ENCODE measurements around the gene PLEKHA3. TPM values are rescaled to one million over a fixed set of nuclear protein-coding genes. Genes with fewer than 3 reads are reported as not detected.
"Not testable (repeated sequence)": the region's sequence is repeated elsewhere in the genome, so short reads cannot be mapped to it uniquely, and the experiment has no call there.

Gene PLEKHA3
- total and polyA plus RNA-seq, 9 donors = 11.4 to 20.7 (median 13.6) TPM

GRCh38 chr2:178452870-178453269, 27.4 kb upstream of the PLEKHA3 start:
- Histone ChIP-seq H3K4me1 (ENCODE audit: control insufficient read depth, insufficient read depth, low read length) (peaks cover 18% of the 10 kb centered on the region), H3K36me3 (ENCODE audit: control insufficient read depth, insufficient read depth, low read length) (peaks cover 11% of the 10 kb centered on the region), H3K27ac (ENCODE audit: low read length) (no peak overlapping the region), H3K27me3 (ENCODE audit: control insufficient read depth, insufficient read depth, low read length) (no peaks in the 10 kb centered on the region), H3K9me3 (replicated peaks; ENCODE audit: control insufficient read depth, low read depth, low read length) (no peaks in the 10 kb centered on the region), H3K4me3 (ENCODE audit: low read length) (no peak overlapping the region)
- peak; percentile 14 for DNase-seq
- 80% methylated on average over 1 of the region's 5 CpGs for WGBS (ENCODE audit: insufficient coverage)

DNA sequence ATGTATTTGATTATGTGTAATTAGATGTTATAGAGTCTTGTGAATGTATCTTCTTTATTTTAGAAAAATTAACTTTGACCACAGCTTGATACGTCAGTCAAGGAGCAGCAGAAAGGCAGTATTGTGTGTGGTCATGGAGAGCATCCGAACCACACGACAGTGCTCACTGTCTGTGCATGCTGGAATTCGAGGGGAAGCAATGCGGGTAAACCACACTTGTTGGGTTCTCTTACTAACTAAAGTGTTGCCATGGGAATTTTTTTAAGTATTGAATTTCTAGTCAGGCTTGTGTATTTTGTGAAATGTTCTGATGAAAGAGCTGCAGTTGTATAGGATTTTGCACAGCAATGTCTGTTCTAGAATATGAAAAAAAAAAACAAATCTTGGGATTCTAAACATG, 24.3 kb upstream of the PLEKHA3 start:
- Histone ChIP-seq H3K27me3 (ENCODE audit: control insufficient read depth, insufficient read depth, low read length) (no peaks in the 10 kb centered on the region), H3K36me3 (ENCODE audit: control insufficient read depth, insufficient read depth, low read length) (no peaks in the 10 kb centered on the region), H3K4me3 (ENCODE audit: low read length) (no peak overlapping the region), H3K4me1 (ENCODE audit: control insufficient read depth, insufficient read depth, low read length) (peaks cover 5% of the 10 kb centered on the region), H3K9me3 (replicated peaks; ENCODE audit: control insufficient read depth, low read depth, low read length) (no peaks in the 10 kb centered on the region), H3K27ac (ENCODE audit: low read length) (no peak overlapping the region)
- no peak for DNase-seq
- 66% methylated on average over 5 of the region's 5 CpGs for WGBS (ENCODE audit: insufficient coverage)

GRCh38 chr2:178457390-178457886, 22.8 kb upstream of the PLEKHA3 start:
- Histone ChIP-seq H3K36me3 (ENCODE audit: control insufficient read depth, insufficient read depth, low read length) (no peaks in the 10 kb centered on the region), H3K9me3 (replicated peaks; ENCODE audit: control insufficient read depth, low read depth, low read length) (no peaks in the 10 kb centered on the region), H3K27me3 (ENCODE audit: control insufficient read depth, insufficient read depth, low read length) (no peaks in the 10 kb centered on the region), H3K27ac (ENCODE audit: low read length) (no peak overlapping the region), H3K4me1 (ENCODE audit: control insufficient read depth, insufficient read depth, low read length) (no peaks in the 10 kb centered on the region), H3K4me3 (ENCODE audit: low read length) (no peak overlapping the region)
- WGBS (ENCODE audit: insufficient coverage) = 86% methylated on average over 8 of the region's 11 CpGs
- no peak for DNase-seq

DNA sequence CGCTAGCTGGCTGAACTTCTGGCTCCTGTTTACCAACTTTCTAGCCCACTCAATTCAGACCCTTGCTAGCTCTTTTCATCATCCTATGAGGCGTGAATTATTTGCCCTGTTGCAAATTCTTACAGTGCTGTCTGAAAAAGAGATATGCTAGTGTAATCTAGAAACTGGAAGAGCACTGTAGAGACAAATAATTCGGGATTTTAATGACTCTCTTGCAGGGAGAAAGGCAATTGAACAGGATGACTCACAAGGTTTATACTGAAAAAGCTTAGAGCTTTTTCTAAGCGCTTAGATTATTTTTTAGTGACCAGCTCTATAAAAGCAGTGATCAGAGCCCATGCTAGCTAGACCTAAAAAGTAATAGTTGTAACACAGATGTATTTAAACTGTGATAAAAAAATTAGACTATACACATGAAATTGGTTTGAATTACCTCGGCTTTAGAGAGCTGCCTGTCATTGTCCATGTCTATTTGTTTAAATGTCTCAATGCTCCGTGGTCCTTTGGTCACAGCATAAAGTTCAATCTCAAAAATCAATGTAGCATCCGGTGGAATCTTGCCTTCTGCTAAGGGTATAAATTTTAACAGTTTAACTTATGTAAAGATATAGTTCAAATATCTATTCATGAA, 10.9 kb upstream of the PLEKHA3 start:
- WGBS (ENCODE audit: insufficient coverage) = 88% methylated on average over 2 of the region's 7 CpGs
- Histone ChIP-seq H3K4me1 (ENCODE audit: control insufficient read depth, insufficient read depth, low read length) (peaks cover 3% of the 10 kb centered on the region), H3K27ac (ENCODE audit: low read length) (no peak overlapping the region), H3K4me3 (ENCODE audit: low read length) (no peak overlapping the region), H3K9me3 (replicated peaks; ENCODE audit: control insufficient read depth, low read depth, low read length) (no peaks in the 10 kb centered on the region), H3K27me3 (ENCODE audit: control insufficient read depth, insufficient read depth, low read length) (no peaks in the 10 kb centered on the region), H3K36me3 (ENCODE audit: control insufficient read depth, insufficient read depth, low read length) (peaks cover 20% of the 10 kb centered on the region)
- DNase-seq = no peak

DNA sequence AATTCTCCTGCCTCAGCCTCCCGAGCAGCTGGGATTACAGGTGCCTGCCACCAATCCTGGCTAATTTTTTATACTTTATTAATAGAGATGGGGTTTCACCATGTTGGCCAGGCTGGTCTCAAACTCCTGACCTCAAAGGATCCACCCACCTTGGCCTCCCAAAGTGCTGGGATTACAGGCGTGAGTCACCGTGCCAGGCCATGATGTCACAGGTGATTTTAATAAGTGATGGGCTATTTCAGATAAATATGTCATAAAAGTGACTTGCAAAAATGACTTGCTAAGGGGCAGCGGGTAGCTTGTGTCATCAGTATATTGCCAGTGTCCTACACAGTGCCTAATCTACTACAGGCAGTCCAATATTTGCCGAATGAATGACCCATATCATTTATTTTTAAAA, 8.9 kb upstream of the PLEKHA3 start:
- not testable (repeated sequence) for H3K4me3 ChIP-seq (ENCODE audit: low read length); DNase-seq; H3K9me3 ChIP-seq (replicated peaks; ENCODE audit: control insufficient read depth, low read depth, low read length); H3K4me1 ChIP-seq (ENCODE audit: control insufficient read depth, insufficient read depth, low read length); H3K27ac ChIP-seq (ENCODE audit: low read length); H3K27me3 ChIP-seq (ENCODE audit: control insufficient read depth, insufficient read depth, low read length)
- H3K36me3 ChIP-seq (ENCODE audit: control insufficient read depth, insufficient read depth, low read length) = peaks cover 19% of the 10 kb centered on the region
- WGBS (ENCODE audit: insufficient coverage) = no CpG with 5 or more reads among the region's 5 CpGs

GRCh38 chr2:178473373-178473772, 6.9 kb upstream of the PLEKHA3 start:
- DNase-seq = no peak
- no peaks in the 10 kb centered on the region for H3K27me3 ChIP-seq (ENCODE audit: control insufficient read depth, insufficient read depth, low read length)
- peaks cover 8% of the 10 kb centered on the region for H3K4me1 ChIP-seq (ENCODE audit: control insufficient read depth, insufficient read depth, low read length)
- no peak overlapping the region for H3K4me3 ChIP-seq (ENCODE audit: low read length)
- WGBS (ENCODE audit: insufficient coverage) = no CpG with 5 or more reads among the region's 2 CpGs
- peaks cover 10% of the 10 kb centered on the region for H3K36me3 ChIP-seq (ENCODE audit: control insufficient read depth, insufficient read depth, low read length)
- H3K27ac ChIP-seq (ENCODE audit: low read length) = no peak overlapping the region
- no peaks in the 10 kb centered on the region for H3K9me3 ChIP-seq (replicated peaks; ENCODE audit: control insufficient read depth, low read depth, low read length)

GRCh38 chr2:178473931-178474330, 6.3 kb upstream of the PLEKHA3 start:
- Histone ChIP-seq H3K4me1 (ENCODE audit: control insufficient read depth, insufficient read depth, low read length) (peaks cover 8% of the 10 kb centered on the region), H3K27me3 (ENCODE audit: control insufficient read depth, insufficient read depth, low read length) (no peaks in the 10 kb centered on the region), H3K4me3 (ENCODE audit: low read length) (no peak overlapping the region), H3K36me3 (ENCODE audit: control insufficient read depth, insufficient read depth, low read length) (peaks cover 6% of the 10 kb centered on the region), H3K27ac (ENCODE audit: low read length) (no peak overlapping the region), H3K9me3 (replicated peaks; ENCODE audit: control insufficient read depth, low read depth, low read length) (no peaks in the 10 kb centered on the region)
- peak; percentile 45 for DNase-seq
- no CpG with 5 or more reads among the region's 4 CpGs for WGBS (ENCODE audit: insufficient coverage)

DNA sequence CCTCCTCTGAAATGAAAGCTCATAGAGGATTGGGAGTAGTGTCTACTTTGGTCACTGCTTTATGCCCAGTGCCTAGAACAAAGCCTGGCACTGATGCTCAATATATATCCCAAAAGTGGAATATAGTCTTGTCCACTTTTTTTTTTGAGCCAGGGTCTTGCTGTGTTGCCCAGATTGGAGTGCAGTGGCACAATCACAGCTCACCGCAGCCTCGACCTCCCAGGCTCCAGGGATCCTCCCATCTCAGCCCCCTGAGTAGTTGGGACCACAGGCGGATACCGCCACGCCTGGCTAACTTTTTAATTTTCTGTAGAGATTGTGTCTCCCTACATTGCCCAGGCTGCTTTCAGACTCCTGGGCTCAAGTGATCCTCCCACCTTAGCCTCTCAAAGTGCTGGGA, 5.7 kb upstream of the PLEKHA3 start:
- Histone ChIP-seq H3K4me3 (ENCODE audit: low read length) (no peak overlapping the region), H3K27me3 (ENCODE audit: control insufficient read depth, insufficient read depth, low read length) (no peaks in the 10 kb centered on the region), H3K4me1 (ENCODE audit: control insufficient read depth, insufficient read depth, low read length) (peaks cover 14% of the 10 kb centered on the region), H3K9me3 (replicated peaks; ENCODE audit: control insufficient read depth, low read depth, low read length) (no peaks in the 10 kb centered on the region), H3K36me3 (ENCODE audit: control insufficient read depth, insufficient read depth, low read length) (no peaks in the 10 kb centered on the region), H3K27ac (ENCODE audit: low read length) (no peak overlapping the region)
- DNase-seq = no peak
- no CpG with 5 or more reads among the region's 5 CpGs for WGBS (ENCODE audit: insufficient coverage)

- no peak overlapping the region for H3K4me3 ChIP-seq (ENCODE audit: low read length)
- no peak for DNase-seq
- H3K27ac ChIP-seq (ENCODE audit: low read length) = no peak overlapping the region
- H3K4me1 ChIP-seq (ENCODE audit: control insufficient read depth, insufficient read depth, low read length) = peaks cover 19% of the 10 kb centered on the region
- H3K27me3 ChIP-seq (ENCODE audit: control insufficient read depth, insufficient read depth, low read length) = no peaks in the 10 kb centered on the region
- no peaks in the 10 kb centered on the region for H3K9me3 ChIP-seq (replicated peaks; ENCODE audit: control insufficient read depth, low read depth, low read length)
- no peaks in the 10 kb centered on the region for H3K36me3 ChIP-seq (ENCODE audit: control insufficient read depth, insufficient read depth, low read length)
Measured at GRCh38 chr2:178476477-178476876, 3.8 kb upstream of the PLEKHA3 start.

DNA sequence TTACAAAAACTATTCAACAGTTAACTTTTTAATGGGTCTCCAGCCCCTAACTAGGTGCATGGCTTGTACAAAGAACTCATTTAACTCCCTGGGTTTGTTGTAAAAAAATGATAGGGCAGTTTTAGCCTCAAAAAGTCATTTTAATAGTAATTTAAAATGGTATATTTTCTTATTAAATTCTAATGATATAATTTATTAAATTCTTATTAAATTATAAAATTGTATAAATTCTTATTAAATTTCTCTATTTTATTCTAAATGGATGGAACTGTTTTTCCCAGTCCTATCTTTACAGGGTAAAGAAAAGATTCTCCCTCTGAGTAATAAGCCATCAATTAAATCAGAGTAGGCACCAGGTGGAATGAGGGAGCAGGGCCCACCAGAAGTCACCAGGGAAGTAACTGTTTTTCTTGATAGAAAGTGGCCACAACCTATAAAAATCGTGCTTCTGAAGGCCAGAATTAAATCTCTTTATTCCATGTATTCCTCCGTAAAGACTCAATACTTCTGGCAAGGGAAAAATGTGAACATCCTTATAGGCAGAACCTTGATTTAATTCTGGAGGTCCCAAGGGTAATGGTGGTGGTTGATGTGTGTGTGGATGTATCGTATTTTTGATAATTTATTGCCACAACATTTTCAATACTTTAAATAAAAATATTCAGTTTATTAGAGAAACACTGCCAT, 2.7 kb upstream of the PLEKHA3 start:
- H3K27ac ChIP-seq (ENCODE audit: low read length) = peak overlapping the region; percentile 99
- DNase-seq = peak; percentile 61

More for the DNA sequence above, 2.7 kb upstream of the PLEKHA3 start:
- WGBS (ENCODE audit: insufficient coverage) = no CpG with 5 or more reads among the region's 3 CpGs
- H3K4me3 ChIP-seq (ENCODE audit: low read length) = peak overlapping the region; percentile 85
- H3K36me3 ChIP-seq (ENCODE audit: control insufficient read depth, insufficient read depth, low read length) = no peaks in the 10 kb centered on the region
- peaks cover 27% of the 10 kb centered on the region for H3K4me1 ChIP-seq (ENCODE audit: control insufficient read depth, insufficient read depth, low read length)
- H3K27me3 ChIP-seq (ENCODE audit: control insufficient read depth, insufficient read depth, low read length) = no peaks in the 10 kb centered on the region
- no peaks in the 10 kb centered on the region for H3K9me3 ChIP-seq (replicated peaks; ENCODE audit: control insufficient read depth, low read depth, low read length)
